NB4 (cell line): ENCODE results near the gene SPHK2.

ENCODE experiments used
- CTCF ChIP-seq: IDR thresholded peaks from one replicate; pipeline ENCODE4 v1.5.1; 2012; ENCODE audit warnings: low read depth, low read length
- MAX ChIP-seq: IDR thresholded peaks from 2 replicates; pipeline ENCODE4 v1.6.1; 2011; ENCODE audit warnings: low read depth, low read length
- MYC ChIP-seq: IDR thresholded peaks from 2 replicates; pipeline ENCODE4 v1.6.1; 2011; ENCODE audit warnings: low read depth, low read length
- POLR2A ChIP-seq: IDR thresholded peaks from 2 replicates; pipeline ENCODE4 v1.6.1; 2011; ENCODE audit warnings: mild to moderate bottlenecking; ENCODE audit not compliant: insufficient read length; ENCODE audit errors: extremely low read depth

GRCh38 chr19:48664476-48664875 lies 45.2 kb downstream of the SPHK2 start:
- no peak for TF ChIP-seq CTCF
- TF ChIP-seq POLR2A = no peak
- no peak for TF ChIP-seq MAX
- TF ChIP-seq MYC = no peak
